Activated T-cell treated with anti-CD3 and anti-CD28 coated beads, Interleukin-2, amount 50 U/mL, for 72 hours (primary cell): ENCODE results near the gene IRAK4. TPM values are rescaled to one million over a fixed set of nuclear protein-coding genes. Genes with fewer than 3 reads are reported as not detected.
"Not testable (repeated sequence)": the region's sequence is repeated elsewhere in the genome, so short reads cannot be mapped to it uniquely, and the experiment has no call there.

Experiments
- ATAC-seq, 2 donors: fragments of 150-1000 bp; cut with Tn5 transposase; replicated peaks in 1 of 2; 2 replicates each; pipeline ENCODE4 v1.10.0; 2021; ENCODE audit warnings: moderate library complexity in 2 of 2, mild to moderate bottlenecking in 1 of 2
- DNase-seq, 2 donors: peaks; one replicate each; pipeline ENCODE4 v3.0.0; 2021 to 2022; ENCODE audit warnings: mixed read lengths in 1 of 2
- H3K27ac Mint-ChIP-seq: one replicate; pipeline ENCODE4 v1.8.0; 2022; ENCODE audit warnings: mild to moderate bottlenecking, moderate library complexity, mixed read lengths
- H3K27me3 Mint-ChIP-seq: one replicate; pipeline ENCODE4 v1.8.0; 2022; ENCODE audit warnings: low read depth, mixed read lengths
- H3K36me3 Mint-ChIP-seq, 2 donors: one replicate each; pipeline ENCODE4 v1.8.0; 2022; ENCODE audit warnings: mixed read lengths in 2 of 2, mild to moderate bottlenecking in 1 of 2; ENCODE audit not compliant: insufficient read depth in 2 of 2
- H3K4me1 Mint-ChIP-seq: one replicate; pipeline ENCODE4 v1.8.0; 2022; ENCODE audit warnings: low read depth, mixed read lengths
- H3K4me3 Mint-ChIP-seq, 2 donors: one replicate each; pipeline ENCODE4 v1.8.0; 2022; ENCODE audit warnings: mild to moderate bottlenecking in 2 of 2, mixed read lengths in 2 of 2, moderate library complexity in 2 of 2
- H3K9me3 Mint-ChIP-seq, 2 donors: one replicate each; pipeline ENCODE4 v1.8.0; 2022; ENCODE audit warnings: mixed read lengths in 2 of 2
- total RNA-seq, 2 donors: library from RNA; stranded (reverse); gene quantifications; one replicate each; pipeline ENCODE4 v1.2.3, GENCODE V29; 2022

The IRAK4 gene
- total RNA-seq, 2 donors from 2014 or later = 41.4 TPM

GRCh38 chr12:43749016-43749415 is 9.7 kb upstream of the IRAK4 start:
- Mint-ChIP-seq H3K4me1 (peaks cover 14% of the 10 kb centered on the region), H3K4me3 (no peak overlapping the region), H3K27ac (no peak overlapping the region), H3K9me3 (peaks cover 1 to 3% of the 10 kb centered on the region in 2 donors), H3K36me3 (peaks cover 14 to 25% of the 10 kb centered on the region in 2 donors), H3K27me3 (no peaks in the 10 kb centered on the region)
- DNase-seq (no peak), ATAC-seq (no peak)

GRCh38 chr12:43750814-43751213 is 7.9 kb upstream of the IRAK4 start:
- Mint-ChIP-seq H3K36me3 (peaks cover 14 to 30% of the 10 kb centered on the region in 2 donors), H3K27ac (no peak overlapping the region), H3K9me3 (peaks cover 1 to 3% of the 10 kb centered on the region in 2 donors), H3K27me3 (no peaks in the 10 kb centered on the region), H3K4me1 (peaks cover 26% of the 10 kb centered on the region), H3K4me3 (no peak overlapping the region)
- DNase-seq (no peak), ATAC-seq (no peak)

DNA sequence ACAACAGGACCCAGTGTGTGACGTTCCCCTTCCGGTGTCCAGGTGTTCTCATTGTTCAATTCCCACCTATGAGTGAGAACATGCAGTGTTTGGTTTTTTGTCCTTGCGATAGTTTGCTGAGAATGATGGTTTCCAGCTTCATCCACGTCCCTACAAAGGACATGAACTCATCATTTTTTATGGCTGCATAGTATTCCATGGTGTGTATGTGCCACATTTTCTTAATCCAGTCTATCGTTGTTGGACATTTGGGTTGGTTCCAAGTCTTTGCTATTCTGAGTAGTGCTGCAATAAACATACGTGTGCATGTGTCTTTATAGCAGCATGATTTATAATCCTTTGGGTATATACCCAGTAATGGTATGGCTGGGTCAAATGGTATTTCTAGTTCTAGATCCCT is 7.4 kb upstream of the IRAK4 start:
- H3K9me3 Mint-ChIP-seq, H3K27ac Mint-ChIP-seq, H3K4me3 Mint-ChIP-seq, ATAC-seq, DNase-seq, H3K27me3 Mint-ChIP-seq: not testable (repeated sequence)
- H3K4me1 Mint-ChIP-seq = peaks cover 32% of the 10 kb centered on the region
- peaks cover 15 to 29% of the 10 kb centered on the region in 2 donors for H3K36me3 Mint-ChIP-seq

DNA sequence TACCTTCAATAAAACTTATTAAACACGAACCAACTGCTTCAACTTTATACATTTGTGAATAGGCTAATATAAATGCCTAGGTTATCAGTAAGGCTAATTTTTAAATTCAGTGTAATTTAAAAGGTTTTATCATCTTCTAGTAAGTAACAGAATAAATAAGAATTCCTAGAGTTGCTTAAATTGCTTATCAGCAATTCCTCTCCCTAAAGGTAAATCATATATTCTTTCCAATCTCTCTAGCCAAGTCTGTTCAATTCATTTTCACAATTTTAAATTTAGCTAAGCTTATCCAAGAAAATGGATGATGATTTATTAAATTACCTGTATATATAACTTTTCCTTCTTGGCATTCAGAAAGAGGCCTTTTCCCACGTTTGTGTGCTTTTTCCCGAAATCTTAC is 4.7 kb upstream of the IRAK4 start:
- no peak for ATAC-seq
- peaks cover 50% of the 10 kb centered on the region for H3K4me1 Mint-ChIP-seq
- no peaks in the 10 kb centered on the region for H3K27me3 Mint-ChIP-seq
- H3K9me3 Mint-ChIP-seq = peaks cover 1 to 3% of the 10 kb centered on the region in 2 donors
- H3K27ac Mint-ChIP-seq = no peak overlapping the region
- DNase-seq = no peak
- H3K36me3 Mint-ChIP-seq = peaks cover 17 to 26% of the 10 kb centered on the region in 2 donors
- H3K4me3 Mint-ChIP-seq = peak overlapping the region in 1 of 2 donors; percentile 6

- ATAC-seq = peak; percentile 23
- H3K27ac Mint-ChIP-seq = peak overlapping the region; percentile 64
- DNase-seq = no peak
- no peaks in the 10 kb centered on the region for H3K9me3 Mint-ChIP-seq
- H3K4me3 Mint-ChIP-seq = peak overlapping the region; percentile 92 to 98
- H3K36me3 Mint-ChIP-seq = peaks cover 18 to 20% of the 10 kb centered on the region in 2 donors
- H3K27me3 Mint-ChIP-seq = no peaks in the 10 kb centered on the region
- peaks cover 74% of the 10 kb centered on the region for H3K4me1 Mint-ChIP-seq
These were observed 464 bp upstream of the IRAK4 start for GRCh38 chr12:43758247-43758727.

DNA sequence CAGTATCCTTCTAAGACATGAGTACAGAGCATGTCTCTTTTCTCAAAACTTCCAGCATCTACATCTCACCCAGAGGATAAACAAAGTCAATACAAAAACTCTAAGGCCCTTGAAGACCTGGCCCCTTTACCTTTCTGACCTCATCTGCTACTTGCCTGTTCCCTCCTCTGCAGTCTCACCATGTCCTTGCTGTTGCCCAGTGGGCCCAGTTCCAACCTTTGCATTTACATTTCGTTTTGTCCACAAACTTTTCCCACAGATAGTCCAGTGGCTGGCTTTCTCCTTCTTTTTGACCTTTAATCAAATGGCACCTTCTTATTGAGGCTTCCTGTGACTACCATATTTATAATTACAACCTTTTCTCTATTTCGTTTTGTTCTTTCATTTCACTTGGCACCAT is 1.6 kb downstream of the IRAK4 start:
- no peaks in the 10 kb centered on the region for H3K9me3 Mint-ChIP-seq
- DNase-seq (no peak), ATAC-seq (no peak)
- H3K27me3 Mint-ChIP-seq = no peaks in the 10 kb centered on the region
- H3K4me1 Mint-ChIP-seq = peaks cover 60% of the 10 kb centered on the region
- H3K4me3 Mint-ChIP-seq = peak overlapping the region; percentile 92 to 98
- peak overlapping the region; percentile 95 for H3K27ac Mint-ChIP-seq
- H3K36me3 Mint-ChIP-seq = peaks cover 12 to 17% of the 10 kb centered on the region in 2 donors

DNA sequence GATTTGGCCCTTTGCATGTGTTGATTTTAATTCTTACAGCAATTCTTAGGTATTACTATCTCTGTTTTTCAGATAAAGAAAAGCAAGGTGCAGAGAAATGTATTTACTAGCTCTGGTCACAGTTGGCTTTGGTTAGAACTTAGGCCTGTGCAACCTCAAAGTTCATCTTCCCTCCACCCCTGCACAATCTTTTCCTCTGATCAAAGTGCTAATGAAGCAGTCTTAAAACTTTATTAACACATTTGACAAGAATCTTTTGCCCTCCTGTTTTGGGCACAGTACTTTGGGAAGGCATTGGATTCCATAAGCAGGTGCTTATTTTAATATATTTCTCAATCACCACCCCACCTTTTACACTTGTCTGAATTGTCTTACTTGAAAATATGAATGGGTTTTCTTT is 2.7 kb downstream of the IRAK4 start:
- DNase-seq (no peak), ATAC-seq (no peak)
- Mint-ChIP-seq H3K27ac (peak overlapping the region; percentile 87), H3K36me3 (peaks cover 11 to 14% of the 10 kb centered on the region in 2 donors), H3K4me1 (peaks cover 53% of the 10 kb centered on the region), H3K4me3 (peak overlapping the region; percentile 60 to 82), H3K9me3 (no peaks in the 10 kb centered on the region), H3K27me3 (no peaks in the 10 kb centered on the region)

DNA sequence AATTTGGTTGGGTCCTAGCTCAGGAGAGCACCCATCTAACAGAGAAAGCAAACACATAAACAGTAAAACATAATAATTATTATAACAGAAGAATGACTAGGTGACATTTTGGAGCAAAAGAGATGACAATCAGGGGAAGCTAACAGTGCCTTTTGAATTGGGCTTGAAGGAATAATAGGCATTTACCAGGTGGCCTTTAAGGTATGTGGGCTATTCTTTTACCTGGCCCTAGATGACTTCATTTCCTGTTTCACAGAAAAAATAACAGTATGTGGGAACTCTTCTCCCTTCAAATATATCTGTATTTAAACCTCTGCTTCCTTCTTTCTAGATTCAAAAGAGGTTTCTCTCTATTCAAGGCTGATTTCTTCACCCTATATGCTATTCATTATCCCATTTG is 3.8 kb downstream of the IRAK4 start:
- H3K9me3 Mint-ChIP-seq = no peaks in the 10 kb centered on the region
- ATAC-seq (no peak), DNase-seq (no peak)
- H3K36me3 Mint-ChIP-seq = peaks cover 11 to 12% of the 10 kb centered on the region in 2 donors
- H3K4me3 Mint-ChIP-seq = peak overlapping the region in 1 of 2 donors; percentile 82
- H3K27ac Mint-ChIP-seq = peak overlapping the region; percentile 87
- no peaks in the 10 kb centered on the region for H3K27me3 Mint-ChIP-seq
- H3K4me1 Mint-ChIP-seq = peaks cover 42% of the 10 kb centered on the region

DNA sequence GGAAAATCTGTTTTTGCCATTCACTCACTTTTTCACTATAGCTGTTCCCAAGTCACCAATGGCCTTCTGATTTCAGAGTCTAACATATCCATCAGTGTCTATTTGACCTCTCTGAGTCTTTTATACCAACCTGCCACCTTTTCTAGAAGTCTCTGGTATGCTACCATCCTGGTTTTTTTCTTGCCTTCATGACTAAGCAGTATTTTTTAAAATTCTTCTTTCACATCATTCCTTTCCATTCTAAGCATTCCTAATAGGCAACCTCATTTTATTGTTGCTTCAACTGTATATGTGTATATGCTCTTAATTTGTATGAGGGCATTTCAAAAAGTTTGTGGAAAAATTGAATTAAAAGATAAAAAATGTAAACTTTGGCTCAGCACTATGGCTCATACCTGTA is 5.0 kb downstream of the IRAK4 start:
- H3K27ac Mint-ChIP-seq = peak overlapping the region; percentile 17

GRCh38 chr12:43764528-43764927 is 5.8 kb downstream of the IRAK4 start:
- Mint-ChIP-seq H3K27ac (no peak overlapping the region), H3K9me3 (no peaks in the 10 kb centered on the region), H3K4me1 (peaks cover 36% of the 10 kb centered on the region), H3K4me3 (no peak overlapping the region), H3K36me3 (peaks cover 7 to 9% of the 10 kb centered on the region in 2 donors), H3K27me3 (no peaks in the 10 kb centered on the region)
- no peak for ATAC-seq
- no peak for DNase-seq

More for the DNA sequence above, 5.0 kb downstream of the IRAK4 start:
- DNase-seq = no peak
- H3K36me3 Mint-ChIP-seq = peaks cover 11 to 12% of the 10 kb centered on the region in 2 donors
- no peaks in the 10 kb centered on the region for H3K9me3 Mint-ChIP-seq
- no peaks in the 10 kb centered on the region for H3K27me3 Mint-ChIP-seq
- peaks cover 36% of the 10 kb centered on the region for H3K4me1 Mint-ChIP-seq
- ATAC-seq = no peak
- peak overlapping the region in 1 of 2 donors; percentile 2 for H3K4me3 Mint-ChIP-seq

DNA sequence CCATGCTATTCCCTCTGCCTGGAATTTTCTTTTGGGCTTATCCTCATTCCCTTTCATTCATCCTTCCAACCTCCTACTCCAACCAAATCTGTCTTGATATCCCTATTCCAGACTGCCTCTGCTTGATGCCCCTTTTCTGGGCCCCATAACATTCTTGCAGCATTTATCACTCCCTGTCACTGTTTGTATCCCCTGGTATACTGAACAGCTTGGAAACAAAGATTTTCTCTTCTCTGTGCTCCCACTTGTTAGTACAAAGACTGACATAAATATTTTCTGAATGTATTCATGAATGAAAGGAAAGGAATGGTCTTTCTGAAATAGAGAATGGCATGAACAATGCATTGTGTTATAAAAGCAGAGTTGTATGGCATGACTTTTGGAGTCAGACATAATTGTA is 7.5 kb downstream of the IRAK4 start:
- ATAC-seq = no peak
- Mint-ChIP-seq H3K27me3 (no peaks in the 10 kb centered on the region), H3K4me1 (peaks cover 24% of the 10 kb centered on the region), H3K4me3 (no peak overlapping the region), H3K27ac (no peak overlapping the region), H3K9me3 (no peaks in the 10 kb centered on the region), H3K36me3 (peaks cover 5 to 15% of the 10 kb centered on the region in 2 donors)
- no peak for DNase-seq

- Mint-ChIP-seq H3K36me3 (peaks cover 2 to 4% of the 10 kb centered on the region in 2 donors), H3K9me3 (no peaks in the 10 kb centered on the region), H3K4me3 (no peak overlapping the region), H3K27me3 (no peaks in the 10 kb centered on the region), H3K27ac (no peak overlapping the region), H3K4me1 (no peaks in the 10 kb centered on the region)
- DNase-seq = no peak
- ATAC-seq = no peak
These were observed 17.7 kb downstream of the IRAK4 start for GRCh38 chr12:43776498-43776897.

GRCh38 chr12:43786899-43787693 is 28.3 kb downstream of the IRAK4 start:
- Mint-ChIP-seq H3K4me3 (no peak overlapping the region), H3K9me3 (no peaks in the 10 kb centered on the region), H3K4me1 (no peaks in the 10 kb centered on the region), H3K27ac (peak overlapping the region; percentile 57), H3K36me3 (peaks cover 2 to 10% of the 10 kb centered on the region in 2 donors), H3K27me3 (no peaks in the 10 kb centered on the region)
- DNase-seq = no peak
- ATAC-seq = no peak
